CD4-positive, alpha-beta T cell (primary cell): ENCODE results near the gene RBM4B. TPM values are rescaled to one million over a fixed set of nuclear protein-coding genes. Genes with fewer than 3 reads are reported as not detected.

ENCODE experiments used
- ATAC-seq: fragments of 200-7000 bp; cut with Tn5 transposase; one replicate; pipeline ENCODE4 v1.10.0; 2022; ENCODE audit warnings: mild to moderate bottlenecking; ENCODE audit not compliant: poor library complexity
- CTCF ChIA-PET: fragments of 350-600 bp; sonication (Branson Sonifier 250); formaldehyde crosslinking; loops from one replicate; lab custom pipeline; 2021; ENCODE audit warnings: antibody characterized with exemption, inconsistent platforms; lab: Charles Lee
- POLR2A ChIA-PET: fragments of 350-600 bp; sonication (Branson Sonifier 250); formaldehyde crosslinking; loops from one replicate; lab custom pipeline; 2021; ENCODE audit warnings: antibody characterized with exemption, inconsistent platforms; lab: Charles Lee
- DNase-seq, 14 experiments: peaks; one replicate each; pipeline ENCODE4 v3.0.0-alpha.2; 2013 to 2020; ENCODE audit warnings: mixed read lengths in 2 of 14
- H3K27ac ChIP-seq, 2 donors: one replicate each; pipeline versions ENCODE4 v1.5.1 to v1.7.0; 2013; ENCODE audit warnings: low read length in 2 of 2, low read depth in 1 of 2, mild to moderate bottlenecking in 1 of 2
- H3K27me3 ChIP-seq, 2 experiments: 1 replicate in 1 of 2; 2 replicates in 1 of 2; pipeline versions ENCODE4 v1.6.1 to v1.7.0; 2013; ENCODE audit warnings: low read length in 2 of 2, control low read depth in 1 of 2, mild to moderate bottlenecking in 1 of 2, moderate library complexity in 1 of 2; ENCODE audit not compliant: insufficient read depth in 2 of 2, control insufficient read depth in 1 of 2
- H3K36me3 ChIP-seq: one replicate; pipeline ENCODE4 v1.6.1; 2013; ENCODE audit warnings: low read length, control low read depth; ENCODE audit not compliant: insufficient read depth
- H3K4me1 ChIP-seq: one replicate; pipeline ENCODE4 v1.6.1; 2013; ENCODE audit warnings: low read length, control low read depth; ENCODE audit not compliant: insufficient read depth
- H3K4me3 ChIP-seq: one replicate; pipeline ENCODE4 v1.5.1; 2013; ENCODE audit warnings: mild to moderate bottlenecking, low read length, moderate library complexity
- H3K9me3 ChIP-seq, 2 experiments: 1 replicate in 1 of 2; 2 replicates in 1 of 2; pipeline versions ENCODE4 v1.6.1 to v1.7.0; 2013; ENCODE audit warnings: low read length in 2 of 2, mild to moderate bottlenecking in 2 of 2, control low read depth in 1 of 2, moderate library complexity in 1 of 2; ENCODE audit not compliant: control insufficient read depth in 1 of 2, insufficient read depth in 1 of 2
- H3K27ac Mint-ChIP-seq: one replicate; pipeline ENCODE4 v1.8.0; 2020; ENCODE audit warnings: mixed read lengths
- H3K27me3 Mint-ChIP-seq: one replicate; pipeline ENCODE4 v1.8.0; 2021; ENCODE audit warnings: mixed read lengths
- H3K36me3 Mint-ChIP-seq: one replicate; pipeline ENCODE4 v1.8.0; 2021; ENCODE audit warnings: low read depth, mixed read lengths
- H3K4me1 Mint-ChIP-seq: one replicate; pipeline ENCODE4 v1.8.0; 2021; ENCODE audit warnings: low read depth, mixed read lengths
- H3K4me3 Mint-ChIP-seq: one replicate; pipeline ENCODE4 v1.8.0; 2020; ENCODE audit warnings: mild to moderate bottlenecking, mixed read lengths
- H3K9me3 Mint-ChIP-seq: one replicate; pipeline ENCODE4 v1.8.0; 2020; ENCODE audit warnings: mixed read lengths
- CTCF ChIP-seq: fragments of 200-600 bp; IDR thresholded peaks from one replicate; pipeline ENCODE4 v1.8.0; 2022; ENCODE audit warnings: antibody characterized with exemption, mild to moderate bottlenecking
- intact Hi-C, 2 experiments: fragments of 100-400 bp; cut with DNase I in 1 of 2; cut with micrococcal nuclease in 1 of 2; formaldehyde crosslinking; loops; one replicate each; pipeline versions ENCODE4 v1.15.1 to v1.9.0; 2023 to 2025; cut with DNase I, micrococcal nuclease
- total RNA-seq, 174 experiments: library from RNA in 2 of 174; stranded (reverse) in 2 of 174; gene quantifications; one replicate each; pipeline ENCODE4 v1.2.3 and lab custom pipeline; 2021 to 2026

The RBM4B gene
- total RNA-seq, 2 experiments from 2014 or later, result 3.8 to 5.1 TPM

DNA sequence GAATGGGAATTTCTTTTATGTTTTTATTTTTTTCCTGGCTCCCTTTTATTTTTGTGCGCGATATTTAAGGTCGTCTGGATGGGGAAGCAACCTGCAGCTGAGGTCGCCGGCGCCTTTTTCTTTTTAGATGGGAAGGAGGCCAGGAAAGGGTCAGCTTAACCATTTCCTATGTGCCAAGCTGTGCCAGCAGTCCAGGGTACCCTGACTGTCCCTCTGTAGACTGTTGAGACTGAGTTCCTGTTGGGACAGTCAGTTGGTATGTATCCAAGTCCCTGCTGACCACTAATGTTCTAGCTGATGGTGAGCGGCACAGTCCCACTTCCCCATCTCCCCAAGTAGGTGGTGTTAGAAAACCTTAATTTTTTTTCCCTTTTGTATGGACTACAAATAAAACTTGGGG is 50.8 kb downstream of the RBM4B start:
- ChIA-PET POLR2A (interaction anchor here (0.8 to 16.0 kb wide), 3 partner anchors 10 to 51 kb away, joined by 3 to 511 read pairs (median 4); partner anchors contain the start of genes RBM4 and RBM4B), CTCF (interaction anchor here (0.8 kb wide), 1 partner anchor 11 kb away, joined by 3 read pairs; the partner anchor contains the start of gene RBM4)
- DNase-seq (no peak), ATAC-seq (no peak)
- Mint-ChIP-seq H3K4me1 (peaks cover 72% of the 10 kb centered on the region), H3K4me3 (no peak overlapping the region), H3K27me3 (no peaks in the 10 kb centered on the region), H3K36me3 (peaks cover 94% of the 10 kb centered on the region), H3K27ac (no peak overlapping the region), H3K9me3 (no peaks in the 10 kb centered on the region)
- H3K36me3 ChIP-seq, result peaks cover 86% of the 10 kb centered on the region
- H3K27me3 ChIP-seq, result no peaks in the 10 kb centered on the region
- H3K27ac ChIP-seq, result no peak overlapping the region
- no peak overlapping the region for H3K4me3 ChIP-seq
- TF ChIP-seq CTCF, result no peak
- no peaks in the 10 kb centered on the region for H3K9me3 ChIP-seq
- H3K4me1 ChIP-seq, result peaks cover 67% of the 10 kb centered on the region
- intact Hi-C loops, result no loop called here

- DNase-seq (no peak), ATAC-seq (no peak)
- intact Hi-C loops, result no loop called here
- Mint-ChIP-seq H3K27ac (no peak overlapping the region), H3K36me3 (peaks cover 94% of the 10 kb centered on the region), H3K27me3 (no peaks in the 10 kb centered on the region), H3K4me1 (peaks cover 75% of the 10 kb centered on the region), H3K4me3 (no peak overlapping the region), H3K9me3 (no peaks in the 10 kb centered on the region)
- peaks cover 68% of the 10 kb centered on the region for H3K4me1 ChIP-seq
- POLR2A ChIA-PET, result interaction anchor here (1.2 to 16.0 kb wide), 2 partner anchors 13 to 51 kb away, joined by 4 to 511 read pairs; partner anchors contain the start of genes RBM4 and RBM4B
- CTCF ChIA-PET, result interaction anchor here (0.8 kb wide), 1 partner anchor 12 kb away, joined by 3 read pairs; the partner anchor contains the start of gene RBM4
- H3K27ac ChIP-seq, result no peak overlapping the region
- no peaks in the 10 kb centered on the region for H3K9me3 ChIP-seq
- TF ChIP-seq CTCF, result no peak
- no peak overlapping the region for H3K4me3 ChIP-seq
- H3K36me3 ChIP-seq, result peaks cover 91% of the 10 kb centered on the region
- H3K27me3 ChIP-seq, result no peaks in the 10 kb centered on the region
Measured at GRCh38 chr11:66626382-66626781, 51.3 kb downstream of the RBM4B start.

GRCh38 chr11:66625752-66626149 is 51.9 kb downstream of the RBM4B start:
- Histone ChIP-seq H3K4me1 (peaks cover 73% of the 10 kb centered on the region), H3K9me3 (no peaks in the 10 kb centered on the region), H3K27me3 (no peaks in the 10 kb centered on the region), H3K27ac (no peak overlapping the region), H3K4me3 (no peak overlapping the region), H3K36me3 (peaks cover 95% of the 10 kb centered on the region)
- no peaks in the 10 kb centered on the region for H3K9me3 Mint-ChIP-seq
- ChIA-PET POLR2A (interaction anchor here (16.0 kb wide), 1 partner anchor 14 kb away, joined by 511 read pairs; the partner anchor contains the start of gene RBM4), CTCF (no interaction called here)
- H3K4me1 Mint-ChIP-seq, result peaks cover 81% of the 10 kb centered on the region
- intact Hi-C loops, result no loop called here
- ATAC-seq (no peak), DNase-seq (no peak)
- no peak overlapping the region for H3K4me3 Mint-ChIP-seq
- H3K27ac Mint-ChIP-seq, result no peak overlapping the region
- H3K36me3 Mint-ChIP-seq, result peaks cover 96% of the 10 kb centered on the region
- H3K27me3 Mint-ChIP-seq, result no peaks in the 10 kb centered on the region
- no peak for TF ChIP-seq CTCF
